ENCODE results near the gene KCNH2.

The KCNH2 gene

GRCh38 chr7:150945853-150946420 lies 32.2 kb downstream of the KCNH2 start:
- no peak for DNase-seq

GRCh38 chr7:150945171-150945852 lies 32.8 kb downstream of the KCNH2 start:
- peak; percentile 48 for DNase-seq

GRCh38 chr7:150944066-150945042 lies 33.8 kb downstream of the KCNH2 start:
- no peak for DNase-seq

GRCh38 chr7:150943453-150943814 lies 34.7 kb downstream of the KCNH2 start:
- DNase-seq, result no peak

GRCh38 chr7:150942591-150943452 lies 35.3 kb downstream of the KCNH2 start:
- no peak for DNase-seq

- DNase-seq, result no peak
Measured at GRCh38 chr7:150942001-150942590, 36.0 kb downstream of the KCNH2 start.

- no peak for DNase-seq
Measured at GRCh38 chr7:150941351-150942000, 36.6 kb downstream of the KCNH2 start.

GRCh38 chr7:150940431-150941102 lies 37.6 kb downstream of the KCNH2 start:
- DNase-seq, result no peak

GRCh38 chr7:150939466-150939865 lies 38.7 kb downstream of the KCNH2 start:
- DNase-seq, result no peak

- DNase-seq, result no peak
Measured at GRCh38 chr7:150939052-150939451, 39.1 kb downstream of the KCNH2 start.

- DNase-seq, result no peak
Measured at GRCh38 chr7:150938566-150938965, 39.6 kb downstream of the KCNH2 start.

- peak; percentile 50 for DNase-seq
Measured at GRCh38 chr7:150937848-150938561, 40.1 kb downstream of the KCNH2 start.

GRCh38 chr7:150936018-150936417 lies 42.1 kb downstream of the KCNH2 start:
- DNase-seq, result no peak

GRCh38 chr7:150935149-150935548 lies 43.0 kb downstream of the KCNH2 start:
- DNase-seq, result no peak

GRCh38 chr7:150934045-150934766 lies 43.9 kb downstream of the KCNH2 start:
- no peak for DNase-seq

- DNase-seq, result peak; percentile 37
Measured at GRCh38 chr7:150931199-150931869, 46.8 kb downstream of the KCNH2 start.

GRCh38 chr7:150928541-150928940 lies 49.6 kb downstream of the KCNH2 start:
- DNase-seq, result no peak

GRCh38 chr7:150927956-150928344 lies 50.2 kb downstream of the KCNH2 start:
- DNase-seq, result no peak
